NCI-H1436 (cell line): ENCODE results near the gene MAP4.
"Not testable (repeated sequence)": the region's sequence is repeated elsewhere in the genome, so short reads cannot be mapped to it uniquely, and the experiment has no call there.

Source experiments
- DNase-seq: peaks from one replicate; lab custom pipeline; 2025; lab: John Stamatoyannopoulos, UW

The MAP4 gene, protein sequence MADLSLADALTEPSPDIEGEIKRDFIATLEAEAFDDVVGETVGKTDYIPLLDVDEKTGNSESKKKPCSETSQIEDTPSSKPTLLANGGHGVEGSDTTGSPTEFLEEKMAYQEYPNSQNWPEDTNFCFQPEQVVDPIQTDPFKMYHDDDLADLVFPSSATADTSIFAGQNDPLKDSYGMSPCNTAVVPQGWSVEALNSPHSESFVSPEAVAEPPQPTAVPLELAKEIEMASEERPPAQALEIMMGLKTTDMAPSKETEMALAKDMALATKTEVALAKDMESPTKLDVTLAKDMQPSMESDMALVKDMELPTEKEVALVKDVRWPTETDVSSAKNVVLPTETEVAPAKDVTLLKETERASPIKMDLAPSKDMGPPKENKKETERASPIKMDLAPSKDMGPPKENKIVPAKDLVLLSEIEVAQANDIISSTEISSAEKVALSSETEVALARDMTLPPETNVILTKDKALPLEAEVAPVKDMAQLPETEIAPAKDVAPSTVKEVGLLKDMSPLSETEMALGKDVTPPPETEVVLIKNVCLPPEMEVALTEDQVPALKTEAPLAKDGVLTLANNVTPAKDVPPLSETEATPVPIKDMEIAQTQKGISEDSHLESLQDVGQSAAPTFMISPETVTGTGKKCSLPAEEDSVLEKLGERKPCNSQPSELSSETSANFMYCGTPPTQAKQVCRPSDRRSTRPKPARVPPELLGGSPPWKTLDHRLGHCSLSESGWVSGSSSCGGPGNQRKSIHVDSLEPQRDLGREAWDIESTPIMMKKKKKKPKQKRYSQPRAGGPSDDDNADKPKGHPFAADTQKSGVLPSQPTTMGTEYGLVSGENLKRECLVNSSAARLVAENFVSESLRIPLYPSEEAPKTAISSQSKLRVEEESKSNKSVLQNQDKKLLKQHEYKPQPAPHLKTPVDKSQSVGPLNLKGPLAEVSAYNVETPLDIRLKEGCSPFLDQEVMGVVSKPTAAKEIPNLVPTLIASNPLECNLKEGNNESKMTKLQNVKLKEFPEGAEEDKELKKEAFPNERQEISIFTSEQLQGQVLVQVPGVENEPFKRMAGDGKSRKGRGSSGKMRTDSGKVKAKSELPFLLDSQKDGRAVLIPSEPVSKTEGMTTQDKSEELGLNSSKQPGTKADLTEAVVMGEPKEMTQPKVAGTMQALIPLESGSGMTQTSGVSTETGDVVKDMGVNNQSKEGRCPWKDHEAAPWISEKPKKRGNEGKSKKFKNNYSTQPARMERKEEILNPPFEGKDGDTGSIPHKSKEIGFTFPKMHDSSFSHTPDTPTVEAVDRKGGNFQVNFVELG (N-terminal part only)

GRCh38 chr3:48016301-48016973 is at the start of gene MAP4:
TSS of gene MAP4 (minus strand) at chr3:48016416. CDS start at chr3:47998860, 17,556 bp downstream.
- no peak for DNase-seq

GRCh38 chr3:48065035-48065434 is 48.8 kb upstream of the MAP4 start:
- DNase-seq = no peak

GRCh38 chr3:48064292-48064829 is 48.1 kb upstream of the MAP4 start:
- DNase-seq = no peak

DNA sequence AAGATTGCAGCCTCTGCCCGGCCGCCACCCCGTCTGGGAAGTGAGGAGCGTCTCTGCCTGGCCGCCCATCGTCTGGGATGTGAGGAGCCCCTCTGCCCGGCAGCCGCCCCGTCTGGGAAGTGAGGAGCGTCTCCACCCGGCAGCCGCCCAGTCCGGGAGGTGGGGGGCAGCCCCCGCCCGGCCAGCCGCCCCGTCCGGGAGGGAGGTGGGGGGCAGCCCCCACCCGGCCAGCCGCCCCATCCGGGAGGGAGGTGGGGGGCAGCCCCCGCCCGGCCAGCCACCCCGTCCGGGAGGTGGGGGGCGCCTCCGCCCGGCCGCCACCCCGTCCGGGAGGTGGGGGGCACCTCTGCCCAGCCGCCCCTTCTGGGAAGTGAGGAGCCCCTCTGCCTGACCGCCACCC is 45.4 kb upstream of the MAP4 start:
- DNase-seq = not testable (repeated sequence)

GRCh38 chr3:48058091-48058490 is 41.9 kb upstream of the MAP4 start:
- DNase-seq = no peak

- DNase-seq = no peak
Observed at GRCh38 chr3:48057521-48057920, 41.3 kb upstream of the MAP4 start.

GRCh38 chr3:48047841-48048464 is 31.7 kb upstream of the MAP4 start:
- DNase-seq = no peak

DNA sequence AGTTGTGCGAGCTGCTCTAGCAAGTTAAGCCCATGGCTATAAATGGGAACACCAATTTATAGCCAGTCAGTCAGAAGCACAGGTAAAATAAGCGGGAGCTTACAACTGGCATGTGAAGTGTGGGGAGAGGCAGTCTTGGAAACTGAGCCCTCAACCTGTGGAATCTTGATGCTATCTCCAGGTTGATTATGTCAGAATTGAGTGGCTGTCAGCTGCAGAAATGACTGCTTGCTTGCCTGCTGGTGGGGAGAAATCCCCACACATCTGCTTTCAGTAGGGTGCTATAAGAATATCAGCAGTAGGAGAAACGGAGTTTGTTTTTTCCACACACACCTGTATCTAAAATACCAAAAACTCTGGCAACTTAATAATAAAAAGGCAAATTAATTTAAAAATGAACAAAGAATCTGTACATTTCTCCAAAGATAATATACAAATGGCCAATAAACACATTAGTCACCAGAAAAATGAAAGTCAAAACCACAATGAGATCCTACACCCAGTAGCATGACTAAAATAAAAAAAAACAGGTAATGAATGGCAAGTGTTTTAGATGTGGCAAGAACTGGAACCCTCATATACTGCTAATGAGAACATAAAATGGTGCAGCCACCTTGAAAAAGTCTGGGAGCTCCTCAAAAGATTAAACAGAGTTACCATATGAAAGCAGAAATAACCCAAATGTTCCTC is 26.0 kb upstream of the MAP4 start:
- DNase-seq = no peak

GRCh38 chr3:48039487-48040190 is 23.4 kb upstream of the MAP4 start:
- DNase-seq = no peak

DNA sequence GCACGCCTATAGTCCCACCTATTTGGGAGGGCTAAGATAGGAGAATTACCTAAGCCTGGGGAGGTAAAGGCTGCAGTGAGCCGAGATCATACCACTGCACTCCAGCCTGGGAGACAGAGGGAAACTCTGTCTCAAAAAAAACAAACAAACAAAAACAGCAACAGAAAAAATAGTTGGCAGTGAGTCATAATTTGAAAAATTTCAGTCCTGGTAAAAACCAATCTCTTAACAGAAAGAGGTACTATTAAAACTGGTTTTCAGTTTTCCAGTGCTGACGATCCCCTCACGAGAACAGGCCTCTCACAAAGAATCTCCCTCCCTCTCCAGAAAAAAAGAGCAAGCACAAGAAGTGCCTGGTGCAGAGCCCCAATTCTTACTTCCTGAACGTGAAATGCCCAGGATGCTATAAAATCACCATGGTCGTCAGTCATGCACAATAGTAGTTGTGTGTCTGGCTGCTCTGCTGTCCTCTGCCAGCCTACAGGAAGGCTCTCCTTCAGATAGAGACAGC is 22.8 kb upstream of the MAP4 start:
- no peak for DNase-seq

DNA sequence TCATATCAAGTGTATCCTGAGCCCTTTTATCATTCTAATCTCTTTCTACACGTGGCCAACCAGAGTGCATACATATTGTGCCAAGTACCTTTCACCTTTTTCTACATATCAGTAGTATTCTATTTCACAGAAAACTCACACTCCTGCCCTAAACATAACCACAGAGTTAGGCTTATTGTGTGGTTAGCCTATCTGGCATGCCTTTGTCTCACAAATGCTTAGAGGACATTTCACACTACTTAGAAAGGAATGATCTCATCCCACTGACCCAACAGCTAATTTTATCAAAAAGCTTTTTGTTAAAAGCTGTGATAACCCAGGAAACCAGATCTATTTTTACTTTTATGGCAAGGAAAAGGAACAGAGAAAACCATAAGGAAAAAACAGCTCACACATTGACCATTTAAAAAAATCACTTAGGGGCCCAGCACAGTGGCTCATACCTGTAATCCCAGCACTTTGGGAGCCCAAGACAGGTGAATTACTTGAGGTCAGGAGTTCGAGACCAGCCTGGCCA is 17.8 kb upstream of the MAP4 start:
- DNase-seq = no peak

DNA sequence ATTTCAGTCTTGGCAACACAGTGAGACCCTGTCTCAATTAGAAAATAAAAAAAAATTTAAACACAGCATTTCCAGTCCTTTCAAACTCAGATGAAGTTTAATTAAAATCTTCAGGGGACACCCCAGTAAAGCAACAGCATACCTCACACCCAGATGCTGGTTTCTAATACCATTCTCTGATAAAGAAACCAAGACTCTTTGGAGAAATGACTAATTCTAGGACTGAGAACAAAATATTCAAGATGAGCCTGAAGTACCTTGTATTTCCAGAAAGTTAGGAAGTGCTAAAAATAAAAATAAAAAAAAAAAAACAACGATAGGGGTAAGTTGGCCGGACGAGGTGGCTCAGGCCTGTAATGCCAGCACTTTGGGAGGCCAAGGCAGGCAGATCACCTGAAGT is 14.0 kb upstream of the MAP4 start:
- DNase-seq = no peak

GRCh38 chr3:48026951-48027908 is 11.0 kb upstream of the MAP4 start:
- DNase-seq = no peak

- no peak for DNase-seq
Observed at GRCh38 chr3:48026098-48026497, 9.9 kb upstream of the MAP4 start.

GRCh38 chr3:48024401-48024800 is 8.2 kb upstream of the MAP4 start:
- no peak for DNase-seq

DNA sequence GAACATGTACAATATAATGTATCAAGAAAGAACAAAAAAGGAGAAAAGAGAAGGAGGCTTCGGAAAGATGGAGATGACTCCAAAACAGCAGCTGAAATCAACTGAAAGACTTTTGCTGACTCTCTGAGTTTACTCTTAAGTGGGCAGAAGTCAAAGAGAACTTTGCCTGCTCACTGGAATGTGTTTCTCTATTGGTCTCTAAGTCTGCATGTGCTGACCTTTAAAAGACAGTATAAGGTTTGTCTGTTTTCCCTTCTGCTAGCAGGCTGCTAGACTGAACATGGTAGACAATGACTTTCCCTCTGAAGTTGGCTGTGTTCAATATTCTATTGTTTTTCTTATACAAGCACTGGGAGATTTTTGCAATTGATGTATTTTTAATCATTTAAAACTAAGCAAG is 7.2 kb upstream of the MAP4 start:
- DNase-seq = no peak

- DNase-seq = no peak
Observed at GRCh38 chr3:48022178-48022577, 6.0 kb upstream of the MAP4 start.

GRCh38 chr3:48018841-48019240 is 2.6 kb upstream of the MAP4 start:
- DNase-seq = no peak
